ENCODE data around the gene RIN1.
"Not testable (repeated sequence)": the region's sequence is repeated elsewhere in the genome, so short reads cannot be mapped to it uniquely, and the experiment has no call there.

Gene RIN1

GRCh38 chr11:66334605-66335442 is 1.4 kb downstream of the RIN1 start:
- DNase-seq: no peak

- DNase-seq: no peak
Measured at GRCh38 chr11:66333896-66334604, 2.2 kb downstream of the RIN1 start.

- no peak for DNase-seq
Measured at GRCh38 chr11:66333220-66333877, 2.9 kb downstream of the RIN1 start.

DNA sequence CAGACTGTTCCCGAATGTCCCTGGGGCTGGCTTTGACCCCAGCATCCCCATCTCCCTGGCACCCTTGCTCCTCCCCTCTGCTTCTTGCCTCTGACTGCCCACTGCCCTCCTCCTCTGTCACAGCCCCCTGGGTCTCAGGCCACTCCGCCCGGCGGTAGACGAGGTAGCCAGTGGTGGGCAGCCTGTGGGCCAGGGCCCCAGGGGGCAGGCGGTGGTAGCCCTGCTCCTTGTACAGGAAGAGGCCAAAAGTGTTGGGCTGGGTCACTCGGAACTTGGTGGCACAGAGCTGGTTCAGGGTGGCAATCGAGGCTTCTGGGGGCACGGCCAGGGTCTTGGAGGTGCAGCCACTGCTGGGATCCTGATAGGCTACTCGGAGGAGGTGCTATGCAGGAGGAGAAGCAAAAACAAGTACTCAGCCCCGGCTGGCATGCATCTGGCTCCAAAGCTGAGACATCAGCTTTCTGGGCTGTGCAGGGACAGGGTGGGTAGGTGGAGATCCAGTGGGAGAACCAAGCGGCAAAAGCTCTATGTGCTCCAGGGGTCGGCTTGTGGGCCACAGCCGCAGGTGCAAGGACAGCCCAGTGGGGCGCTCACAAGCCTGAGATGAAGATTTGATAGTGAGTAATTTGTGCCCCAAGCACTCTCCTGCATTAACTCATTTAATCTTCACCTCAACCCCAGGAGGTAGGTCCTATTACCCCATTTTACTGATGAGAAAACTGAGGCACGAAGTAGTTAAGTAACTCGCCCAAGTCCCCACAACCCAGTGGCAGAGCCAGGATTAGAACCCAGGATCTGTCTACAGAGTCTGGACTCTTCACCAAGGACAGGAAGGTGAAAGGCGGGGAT is 3.6 kb downstream of the RIN1 start:
- DNase-seq: no peak

DNA sequence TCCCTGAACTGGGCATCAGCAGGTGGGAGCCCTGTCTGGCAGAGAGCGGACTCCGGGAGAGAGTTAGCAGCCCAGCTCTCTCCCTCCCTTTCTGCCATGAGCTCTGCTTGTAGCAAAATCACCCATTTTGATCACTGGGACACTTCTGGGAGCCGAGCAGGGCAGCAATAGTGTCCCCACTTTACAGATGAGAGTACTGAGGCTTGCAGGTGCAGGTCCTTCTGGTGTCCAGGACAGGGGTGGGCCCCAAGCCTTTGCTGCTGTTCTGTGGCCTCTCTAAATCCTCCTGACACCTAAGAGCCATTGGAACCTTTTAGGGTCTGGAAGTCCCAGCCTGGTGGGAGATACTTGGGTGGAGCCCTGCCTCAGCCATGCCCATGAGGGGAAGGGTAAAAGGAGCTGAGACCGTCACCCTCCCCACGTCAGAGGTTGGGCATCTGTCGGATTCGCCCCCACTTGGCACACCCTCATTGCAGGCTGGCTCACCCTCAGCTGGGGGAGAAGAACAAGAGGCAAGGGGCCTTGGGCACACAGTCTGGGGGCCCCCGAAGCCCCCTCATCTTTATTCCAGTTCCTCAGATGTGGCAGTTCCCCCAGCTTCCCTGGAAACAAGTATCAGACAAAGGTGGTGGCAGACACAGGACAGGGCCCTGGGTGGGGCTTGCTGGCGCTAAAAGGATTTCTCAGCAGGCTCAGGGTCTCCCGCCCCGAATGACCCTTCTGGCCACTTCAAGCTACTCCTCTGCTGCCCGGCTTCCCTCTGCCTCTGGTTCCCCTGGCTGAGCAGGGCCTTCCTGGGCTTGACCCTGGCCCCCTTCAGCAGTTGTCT is 4.5 kb downstream of the RIN1 start:
- DNase-seq: no peak

DNA sequence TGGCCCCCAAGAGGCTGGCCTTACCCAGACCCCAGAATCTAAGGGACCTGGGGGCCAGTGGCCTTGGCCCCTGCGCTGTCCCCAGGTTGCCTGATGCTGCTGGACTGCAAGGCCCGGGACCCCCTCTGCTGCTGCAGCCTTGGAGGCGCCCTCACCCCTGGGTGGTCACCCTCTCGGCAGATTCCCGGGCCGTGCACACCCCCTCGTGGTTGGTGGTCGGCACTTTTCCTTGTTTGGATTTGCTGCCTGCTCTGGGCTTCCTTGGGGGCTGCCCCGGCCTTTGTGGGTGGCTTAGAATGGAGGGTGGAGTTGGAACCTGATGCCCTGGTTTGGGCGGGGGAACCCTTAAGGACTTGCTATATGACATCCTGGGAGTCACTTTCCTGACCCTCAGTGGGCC is 5.3 kb downstream of the RIN1 start:
- DNase-seq: no peak

DNA sequence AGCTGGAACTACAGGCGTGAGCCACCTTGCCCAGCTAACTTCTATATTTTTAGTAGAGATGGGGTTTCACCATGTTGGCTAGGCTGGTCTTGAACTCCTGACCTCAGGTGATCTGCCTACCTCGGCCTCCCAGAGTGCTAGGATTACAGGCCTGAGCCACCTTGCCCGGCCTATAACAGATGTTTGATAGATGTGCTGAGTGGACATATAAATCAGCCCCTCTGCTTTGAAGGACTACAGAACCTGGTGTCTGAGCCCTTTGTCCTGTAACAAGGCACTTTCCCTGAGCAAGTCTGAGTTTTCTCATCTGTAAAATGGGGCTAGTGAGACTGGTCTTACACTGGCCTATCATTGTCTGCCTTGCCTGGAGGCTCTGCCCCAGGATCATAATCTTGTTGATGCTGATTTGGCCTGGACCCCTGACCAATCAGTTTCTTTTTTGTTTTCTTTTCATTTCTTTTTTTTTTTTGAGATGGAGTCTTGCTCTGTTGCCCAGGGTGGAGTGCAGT is 7.0 kb downstream of the RIN1 start:
- no peak for DNase-seq

DNA sequence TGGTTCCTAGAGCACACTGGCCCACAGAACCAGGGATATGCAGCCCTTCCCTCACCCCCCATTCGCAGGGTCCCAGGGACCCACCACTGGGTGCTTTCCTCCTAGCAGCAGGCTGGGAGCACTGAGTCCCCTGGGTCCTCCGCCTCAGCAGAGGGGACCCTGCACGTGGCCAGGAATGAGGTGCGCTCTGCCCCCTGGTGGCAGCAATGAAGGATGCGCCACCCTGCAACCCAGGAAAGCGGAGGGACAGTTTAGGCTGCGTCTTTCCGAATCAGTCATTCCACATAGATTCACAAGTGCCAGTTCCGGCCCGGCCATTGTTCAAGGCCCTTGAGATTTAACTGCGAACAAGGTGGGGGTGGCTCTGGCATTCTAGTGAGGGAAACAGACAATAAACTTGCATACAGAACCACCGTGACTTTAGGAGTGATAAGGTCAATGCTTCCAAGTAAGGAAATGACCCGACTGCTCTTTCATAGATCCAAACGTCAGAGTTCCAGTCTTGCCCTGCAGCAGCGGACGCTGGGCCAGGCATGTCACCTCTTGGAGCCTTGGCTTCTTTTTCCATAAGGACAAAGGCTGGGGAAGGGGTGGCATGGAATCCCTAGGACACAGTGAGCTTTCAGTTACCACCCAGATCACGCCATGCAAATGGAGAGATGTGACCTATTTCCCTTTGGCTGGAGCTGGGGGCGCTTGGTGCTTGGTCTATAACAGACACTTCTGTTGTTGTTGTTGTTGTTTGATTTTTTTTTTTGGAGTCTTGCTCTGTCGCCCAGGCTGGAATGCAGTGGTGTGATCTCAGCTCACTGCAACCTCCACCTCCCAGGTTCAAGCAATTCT is 7.7 kb downstream of the RIN1 start:
- peak; percentile 90 for DNase-seq

GRCh38 chr11:66328031-66328301 is 8.3 kb downstream of the RIN1 start:
- peak; percentile 29 for DNase-seq

- DNase-seq: no peak
Measured at GRCh38 chr11:66327171-66328030, 8.8 kb downstream of the RIN1 start.

DNA sequence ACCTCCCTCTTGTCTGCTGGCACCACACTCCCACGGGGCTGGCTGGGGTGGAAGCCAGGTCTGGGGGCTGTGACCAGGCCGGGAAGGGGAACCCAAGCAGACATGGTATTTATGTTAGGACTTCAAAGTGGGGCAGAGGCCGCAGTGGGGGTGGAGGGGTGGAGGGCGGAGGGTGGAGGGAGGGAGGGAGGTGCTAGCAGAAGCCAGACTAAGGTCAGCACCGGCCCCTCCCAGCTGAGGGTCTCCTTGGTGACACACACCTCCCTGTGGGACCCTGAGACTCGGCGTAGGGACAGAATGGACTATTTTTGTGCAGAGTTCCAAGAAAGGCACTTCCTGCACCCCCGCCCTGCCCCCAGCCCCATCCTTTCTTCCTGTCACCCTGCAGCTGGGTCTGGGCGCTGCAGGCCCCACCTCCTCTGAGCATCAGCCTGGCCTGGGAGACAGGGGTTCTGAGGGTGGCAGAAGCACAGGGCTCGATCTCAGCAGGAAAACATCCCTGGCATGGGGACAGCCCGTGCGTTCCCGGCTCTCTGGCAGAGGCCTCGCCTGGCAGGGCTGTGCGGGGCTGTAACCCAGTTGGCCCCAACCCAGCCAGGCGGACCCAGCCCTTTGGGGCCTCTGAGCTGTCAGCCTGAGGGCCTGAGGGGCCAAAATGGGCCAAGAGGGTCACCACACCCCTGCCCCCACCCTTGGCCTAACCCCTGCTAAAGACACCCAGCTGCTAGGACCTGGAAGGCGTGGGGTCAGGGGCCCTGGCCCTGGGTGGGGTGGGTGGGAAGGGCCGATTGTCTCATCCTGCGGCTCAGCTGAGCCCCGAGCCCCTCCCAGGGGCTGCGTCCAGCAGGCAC is 9.7 kb downstream of the RIN1 start:
- peak; percentile 40 for DNase-seq

DNA sequence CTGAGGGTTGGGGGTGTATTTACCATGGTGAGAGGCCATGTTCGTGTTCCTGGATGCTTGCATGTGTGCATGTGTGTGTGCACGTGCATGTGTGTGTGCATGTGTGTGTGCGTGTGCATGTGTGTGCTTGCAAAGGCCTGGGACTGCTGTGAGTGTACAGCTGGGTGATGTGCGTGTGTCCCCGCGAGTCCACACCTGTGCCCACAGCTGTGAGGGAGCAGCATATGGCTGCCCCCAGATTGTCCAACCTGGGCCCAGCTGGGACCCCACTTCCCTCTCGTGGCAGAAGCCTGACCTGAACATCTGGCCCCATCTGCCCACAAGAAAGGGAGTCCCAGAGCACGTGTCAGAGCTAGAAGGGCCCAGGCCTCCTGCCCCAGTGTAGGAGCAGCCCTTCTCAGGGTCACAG is 11.0 kb downstream of the RIN1 start:
- DNase-seq: no peak

DNA sequence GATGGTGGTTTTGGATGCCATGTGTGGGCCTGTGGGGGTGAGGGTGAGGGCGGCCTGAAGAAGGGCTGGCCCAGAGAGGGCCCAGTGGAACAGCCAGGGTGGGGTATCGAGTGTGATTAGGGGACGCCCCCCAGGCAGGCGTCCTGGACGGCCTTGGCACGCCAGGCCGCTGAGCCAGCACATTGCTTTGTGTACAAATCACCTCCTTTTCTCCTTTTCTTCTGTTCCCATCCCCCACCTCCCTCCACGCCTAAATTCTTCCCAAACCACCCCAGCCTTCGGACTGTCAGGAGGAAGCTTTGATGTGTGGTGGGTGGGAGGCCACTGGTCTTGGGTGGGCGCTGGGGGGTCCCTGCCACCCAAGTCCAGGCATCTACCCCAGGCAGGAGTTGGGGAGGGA is 11.6 kb downstream of the RIN1 start:
- no peak for DNase-seq

GRCh38 chr11:66323684-66324083 is 12.6 kb downstream of the RIN1 start:
- DNase-seq: no peak

DNA sequence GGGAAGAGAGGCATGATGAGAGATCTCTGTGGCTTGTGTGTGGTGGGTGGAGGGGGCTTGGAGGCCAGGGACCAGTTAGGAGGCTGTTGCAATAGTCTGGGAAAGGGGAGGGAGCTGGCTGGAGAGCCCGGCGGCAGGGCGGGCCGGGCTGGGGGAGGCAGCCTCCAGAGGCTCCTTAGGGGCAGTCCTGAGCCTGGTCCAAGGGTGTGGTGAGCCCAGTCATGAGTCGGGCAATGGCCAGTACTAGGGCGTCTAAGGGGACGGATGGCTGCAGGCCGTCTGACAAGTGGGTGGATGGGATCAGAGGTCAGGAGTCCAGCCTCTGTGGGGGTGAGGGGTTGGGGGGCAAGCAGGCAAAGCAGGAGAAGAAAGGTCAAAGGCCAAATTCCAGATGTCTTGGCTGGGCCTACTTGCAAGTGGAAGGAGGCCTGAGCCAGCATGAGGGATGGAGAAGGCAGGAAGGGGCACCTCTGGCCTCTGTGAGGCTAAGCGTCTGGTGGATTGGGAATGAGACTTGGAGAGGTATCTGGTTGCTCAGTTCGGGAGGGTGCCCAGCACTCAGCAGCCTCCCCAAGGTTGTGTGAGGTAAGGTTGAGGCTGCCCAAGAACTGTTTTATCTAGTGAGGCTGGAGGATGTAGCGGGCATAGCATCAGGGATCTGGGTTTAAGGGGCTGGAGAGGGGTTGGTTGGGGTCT is 13.4 kb downstream of the RIN1 start:
- DNase-seq: no peak

DNA sequence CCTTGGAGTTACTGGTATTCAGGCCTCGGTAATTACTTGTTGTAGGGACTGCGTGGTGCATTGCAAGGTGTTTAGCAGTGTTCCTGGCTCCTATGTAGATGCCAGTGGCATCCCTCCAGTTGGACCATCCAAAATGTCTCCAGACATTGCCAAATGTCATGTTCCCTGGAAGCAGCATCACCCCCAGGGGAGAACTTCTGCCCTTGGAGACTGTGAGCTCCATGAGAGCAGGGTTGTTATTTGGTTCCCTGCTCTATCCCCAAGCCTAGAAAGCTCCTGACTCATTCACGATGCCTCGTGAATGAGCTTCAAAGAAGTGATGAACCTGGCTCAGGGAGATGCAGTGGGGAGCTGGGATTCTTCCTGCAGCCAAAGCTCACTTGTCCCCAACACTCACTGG is 14.6 kb downstream of the RIN1 start:
- DNase-seq: no peak

GRCh38 chr11:66320748-66321147 is 15.5 kb downstream of the RIN1 start:
- DNase-seq: not testable (repeated sequence)

DNA sequence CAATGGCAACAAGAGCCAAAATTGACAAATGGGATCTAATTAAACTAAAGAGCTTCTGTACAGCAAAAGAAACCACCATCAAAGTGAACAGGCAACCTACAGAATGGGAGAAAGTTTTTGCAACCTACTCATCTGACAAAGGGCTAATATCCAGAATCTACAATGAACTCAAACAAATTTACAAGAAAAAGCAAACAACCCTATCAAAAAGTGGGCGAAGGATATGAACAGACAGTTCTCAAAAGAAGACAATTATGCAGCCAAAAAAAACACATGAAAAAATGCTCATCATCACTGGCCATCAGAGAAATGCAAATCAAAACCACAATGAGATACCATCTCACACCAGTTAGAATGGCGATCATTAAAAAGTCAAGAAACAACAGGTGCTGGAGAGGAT is 15.9 kb downstream of the RIN1 start:
- not testable (repeated sequence) for DNase-seq

Measured in activated CD4-positive, alpha-beta T cell treated with anti-CD3 and anti-CD28 coated beads for 48 hours (primary cell).